Measurements from ENCODE around the gene KHDC3L.

Gene KHDC3L

DNA sequence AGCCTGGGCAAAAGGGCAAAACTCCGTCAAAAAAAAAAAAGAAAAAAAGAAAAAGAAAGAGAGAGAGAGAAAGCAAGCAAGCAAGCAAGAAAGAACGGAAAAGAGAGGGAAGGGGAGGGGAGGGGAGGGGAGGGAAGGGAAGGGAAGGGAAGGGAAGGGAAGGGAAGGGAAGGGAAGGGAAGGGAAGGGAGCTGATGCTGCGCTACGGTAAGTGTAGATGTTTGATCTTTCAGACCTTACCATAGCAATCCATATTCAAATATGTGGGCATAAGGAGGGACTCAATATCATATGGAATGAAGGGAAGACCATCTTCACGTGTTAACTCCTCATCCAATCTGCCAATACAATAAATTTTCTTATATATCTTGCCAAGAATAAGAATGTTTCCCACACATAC is 20.3 kb upstream of the KHDC3L start:
- no peaks in the 10 kb centered on the region for H3K27me3 ChIP-seq
- no peak overlapping the region for H3K4me3 ChIP-seq
- H3K27ac ChIP-seq: no peak overlapping the region
- no peaks in the 10 kb centered on the region for H3K9me3 ChIP-seq (replicated peaks in 1 of 11)
- no peak overlapping the region for H3K9ac ChIP-seq
- H3K36me3 ChIP-seq: no peaks in the 10 kb centered on the region
- H4K20me1 ChIP-seq: no peaks in the 10 kb centered on the region
- H3K4me2 ChIP-seq: no peak overlapping the region
- H3K4me1 ChIP-seq: peaks cover 0 to 4% (median 0%) of the 10 kb centered on the region in 10 experiments; a peak in 1 of 20 replicates
- no peak for TF ChIP-seq Cebpa-rat (IDR thresholded peaks at IDR 0.05)

GRCh38 chr6:73343164-73343563 is 19.3 kb upstream of the KHDC3L start:
- TF ChIP-seq Cebpa-rat (IDR thresholded peaks at IDR 0.05): no peak
- Histone ChIP-seq H3K27me3 (no peaks in the 10 kb centered on the region), H3K9ac (no peak overlapping the region), H3K4me1 (peaks cover 0 to 4% (median 0%) of the 10 kb centered on the region in 10 experiments; a peak in 1 of 20 replicates), H3K4me2 (no peak overlapping the region), H3K36me3 (no peaks in the 10 kb centered on the region), H3K4me3 (no peak overlapping the region), H3K27ac (no peak overlapping the region), H3K9me3 (replicated peaks in 1 of 11) (0 out of 22 replicates have a peak, but pooled peaks cover 0 to under 1% (median 0%) of the 10 kb centered on the region in 11 experiments), H4K20me1 (no peaks in the 10 kb centered on the region)

GRCh38 chr6:73348550-73349204 is 13.8 kb upstream of the KHDC3L start:
- H3K4me3 ChIP-seq: no peak overlapping the region
- H3K4me2 ChIP-seq: no peak overlapping the region
- peaks cover 0 to 5% (median 0%) of the 10 kb centered on the region in 11 experiments; a peak in 2 of 22 replicates for H3K27me3 ChIP-seq
- no peak for TF ChIP-seq Cebpa-rat (IDR thresholded peaks at IDR 0.05)
- peaks cover 3 to 13% (median 8%) of the 10 kb centered on the region in 11 experiments; a peak in 21 of 22 replicates for H3K9me3 ChIP-seq (replicated peaks in 1 of 11)
- H3K9ac ChIP-seq: no peak overlapping the region
- no peaks in the 10 kb centered on the region for H3K36me3 ChIP-seq
- no peaks in the 10 kb centered on the region for H4K20me1 ChIP-seq
- no peak overlapping the region for H3K27ac ChIP-seq
- H3K4me1 ChIP-seq: no peaks in the 10 kb centered on the region

DNA sequence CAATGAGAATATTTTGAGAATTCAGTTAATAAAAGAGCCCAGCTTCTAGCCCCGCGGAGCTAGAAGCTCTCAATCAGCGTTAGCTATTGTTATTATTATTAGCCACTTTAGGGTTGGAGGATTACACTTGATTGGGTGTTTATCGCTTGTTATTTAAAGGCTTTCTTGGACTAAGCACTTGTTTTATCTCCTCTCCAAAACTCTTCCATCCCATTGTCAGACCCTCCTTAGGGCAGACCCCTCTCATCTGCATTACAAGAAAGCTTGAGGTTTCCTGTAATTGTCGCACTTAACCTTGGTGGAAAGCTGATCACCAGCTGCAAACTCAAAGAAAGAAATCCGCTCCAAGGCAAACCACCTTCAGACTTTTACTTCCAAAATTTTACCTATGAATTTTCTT is 13.1 kb upstream of the KHDC3L start:
- no peak overlapping the region for H3K27ac ChIP-seq
- no peak for TF ChIP-seq Cebpa-rat (IDR thresholded peaks at IDR 0.05)

DNA sequence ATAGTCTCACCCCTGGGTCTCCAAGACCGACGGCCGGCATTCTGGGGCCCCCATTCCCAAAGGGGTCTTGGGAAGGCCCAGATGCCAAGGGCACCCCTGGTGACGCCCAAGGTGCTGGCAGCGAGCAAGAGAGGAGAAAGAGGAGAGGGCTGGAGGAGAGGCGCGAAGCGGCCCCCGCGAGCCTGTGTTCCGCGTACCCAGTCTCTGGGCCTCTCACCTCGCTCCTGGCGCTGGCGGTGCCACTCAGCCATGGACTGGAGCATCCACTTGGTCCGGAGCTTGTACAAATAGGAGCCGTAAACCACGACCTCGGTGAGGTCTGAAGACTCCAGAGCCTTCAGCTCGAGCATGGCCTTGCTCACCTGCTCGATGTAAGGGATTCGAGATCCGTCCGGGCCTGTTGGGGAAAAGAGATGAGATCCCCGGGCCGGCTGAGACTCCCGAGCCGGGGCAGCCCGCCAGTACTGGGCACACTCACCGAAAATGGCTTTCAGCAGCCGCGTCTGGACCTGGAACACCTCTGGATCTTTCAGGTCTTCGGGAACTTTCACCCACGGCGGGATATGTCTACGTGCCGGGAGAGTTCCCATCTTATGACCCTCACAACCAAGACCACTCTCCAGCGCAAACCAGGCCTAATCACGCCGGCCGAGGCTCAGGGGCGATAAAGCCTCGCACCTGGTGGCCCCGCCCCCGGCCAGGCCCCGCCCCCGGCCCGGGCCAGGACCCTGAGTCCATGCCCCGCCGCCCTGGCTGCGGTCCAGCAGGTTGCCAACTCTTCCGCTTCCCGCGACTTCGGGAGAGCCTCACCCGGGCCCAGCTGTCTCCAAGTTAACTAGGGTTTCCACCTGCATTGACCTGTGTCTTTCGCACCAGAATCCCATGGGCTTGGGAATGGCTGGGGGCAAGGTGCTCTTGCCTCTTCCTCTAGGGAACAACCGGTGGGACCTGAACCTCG is 8.5 kb upstream of the KHDC3L start, which contains the start of gene DPPA5:
Gene DPPA5 (minus strand): TSS at position 641 of the 958 bp plus-strand sequence. CDS start 51 bp downstream, at position 590.
- Histone ChIP-seq H3K9me3 (replicated peaks in 1 of 11) (peaks cover 5 to 17% (median 11%) of the 10 kb centered on the region in 11 experiments; a peak in 20 of 22 replicates), H3K9ac (no peak within 1 kb of the TSS), H3K27me3 (peaks cover 0 to 5% (median 0%) of the 10 kb centered on the region in 11 experiments; a peak in 2 of 22 replicates), H3K27ac (no peak within 1 kb of the TSS), H3K36me3 (no peaks in the 10 kb centered on the region), H3K4me3 (no peak within 1 kb of the TSS), H3K4me2 (no peak within 1 kb of the TSS), H4K20me1 (no peaks in the 10 kb centered on the region), H3K4me1 (no peaks in the 10 kb centered on the region)
- TF ChIP-seq Cebpa-rat (IDR thresholded peaks at IDR 0.05): no peak

More for the DNA sequence above, 13.1 kb upstream of the KHDC3L start:
- Histone ChIP-seq H3K36me3 (no peaks in the 10 kb centered on the region), H3K4me1 (no peaks in the 10 kb centered on the region), H4K20me1 (no peaks in the 10 kb centered on the region), H3K27me3 (peaks cover 0 to 5% (median 0%) of the 10 kb centered on the region in 11 experiments; a peak in 2 of 22 replicates), H3K9me3 (replicated peaks in 1 of 11) (peaks cover 5 to 19% (median 13%) of the 10 kb centered on the region in 11 experiments; a peak in 21 of 22 replicates), H3K9ac (no peak overlapping the region), H3K4me2 (no peak overlapping the region), H3K4me3 (no peak overlapping the region)

DNA sequence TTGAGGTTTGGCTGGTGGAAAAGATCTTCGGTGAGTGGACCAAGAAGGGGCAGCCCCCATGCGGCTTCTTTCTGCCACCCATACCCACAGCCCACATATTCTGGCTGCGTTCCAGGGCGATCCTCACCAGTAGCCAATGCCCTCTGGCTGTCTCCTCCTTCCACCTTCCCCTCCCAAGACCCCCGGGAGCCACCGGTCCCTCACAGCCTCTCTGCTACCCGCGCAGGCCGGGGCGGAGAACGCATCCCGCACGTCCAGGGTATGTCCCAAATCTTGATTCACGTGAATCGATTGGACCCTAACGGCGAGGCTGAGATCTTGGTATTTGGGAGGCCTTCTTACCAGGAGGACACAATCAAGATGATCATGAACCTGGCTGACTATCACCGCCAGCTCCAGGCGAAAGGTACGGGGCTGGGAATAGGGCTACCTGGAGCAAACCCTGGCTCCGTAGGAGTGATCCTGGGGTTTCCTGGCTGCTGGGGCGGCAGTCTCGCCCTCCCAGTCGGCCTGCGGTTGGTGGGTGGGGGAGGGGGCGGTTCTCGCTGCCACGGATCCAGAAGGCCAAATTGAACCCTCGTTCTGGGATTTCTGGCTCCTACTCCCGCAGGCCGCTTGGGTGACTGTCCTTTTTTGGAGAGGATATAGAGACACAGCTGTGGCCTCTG is 545 bp downstream of the KHDC3L start:
- H3K4me2 ChIP-seq: no peak overlapping the region
- no peak overlapping the region for H3K27ac ChIP-seq
- TF ChIP-seq Cebpa-rat (IDR thresholded peaks at IDR 0.05): no peak
- H3K36me3 ChIP-seq: no peaks in the 10 kb centered on the region
- no peaks in the 10 kb centered on the region for H3K27me3 ChIP-seq
- no peak overlapping the region for H3K4me3 ChIP-seq
- no peaks in the 10 kb centered on the region for H3K4me1 ChIP-seq
- H3K9me3 ChIP-seq (replicated peaks in 1 of 11): peaks cover 13 to 26% (median 22%) of the 10 kb centered on the region in 11 experiments; a peak in 21 of 22 replicates
- H4K20me1 ChIP-seq: no peaks in the 10 kb centered on the region
- no peak overlapping the region for H3K9ac ChIP-seq

DNA sequence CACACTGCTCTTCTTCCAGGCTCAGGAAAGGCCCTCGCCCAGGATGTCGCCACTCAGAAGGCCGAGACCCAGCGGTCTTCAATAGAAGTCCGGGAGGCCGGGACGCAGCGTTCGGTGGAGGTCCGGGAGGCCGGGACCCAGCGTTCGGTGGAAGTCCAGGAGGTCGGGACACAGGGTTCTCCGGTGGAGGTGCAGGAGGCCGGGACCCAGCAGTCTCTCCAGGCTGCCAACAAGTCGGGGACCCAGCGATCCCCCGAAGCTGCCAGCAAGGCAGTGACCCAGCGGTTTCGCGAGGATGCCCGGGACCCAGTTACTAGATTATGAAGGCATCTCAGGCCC is 1.0 kb downstream of the KHDC3L start:
- Histone ChIP-seq H3K4me1 (no peaks in the 10 kb centered on the region), H3K4me2 (no peak overlapping the region), H3K4me3 (no peak overlapping the region), H4K20me1 (no peaks in the 10 kb centered on the region), H3K36me3 (no peaks in the 10 kb centered on the region), H3K27me3 (no peaks in the 10 kb centered on the region), H3K9ac (no peak overlapping the region), H3K9me3 (replicated peaks in 1 of 11) (peaks cover 13 to 26% (median 22%) of the 10 kb centered on the region in 11 experiments; a peak in 21 of 22 replicates), H3K27ac (no peak overlapping the region)
- TF ChIP-seq Cebpa-rat (IDR thresholded peaks at IDR 0.05): no peak

DNA sequence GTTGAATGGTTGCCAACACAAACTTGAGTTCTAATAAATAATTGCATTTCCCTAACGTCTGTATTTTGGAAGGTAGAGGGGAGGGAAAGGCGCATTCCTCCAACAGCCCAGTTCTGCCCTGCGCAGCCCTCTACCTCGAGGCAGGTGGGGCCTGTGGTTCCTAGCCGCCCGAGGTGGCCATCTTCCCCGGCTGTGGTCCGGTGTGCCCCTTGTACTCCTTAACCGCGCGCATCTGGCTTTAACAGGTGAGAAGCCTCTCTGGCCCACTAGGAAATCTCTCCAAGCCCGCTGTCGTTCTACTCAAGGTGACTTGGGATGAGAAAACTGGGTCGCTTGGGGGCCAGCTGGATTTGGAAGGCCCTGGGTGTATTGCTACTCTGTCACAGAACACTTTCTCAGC is 1.7 kb downstream of the KHDC3L start:
- H3K36me3 ChIP-seq: no peaks in the 10 kb centered on the region
- peaks cover 13 to 28% (median 23%) of the 10 kb centered on the region in 11 experiments; a peak in 21 of 22 replicates for H3K9me3 ChIP-seq (replicated peaks in 1 of 11)
- H3K4me1 ChIP-seq: no peaks in the 10 kb centered on the region
- no peaks in the 10 kb centered on the region for H3K27me3 ChIP-seq
- TF ChIP-seq Cebpa-rat (IDR thresholded peaks at IDR 0.05): no peak
- H3K27ac ChIP-seq: no peak overlapping the region
- H3K4me3 ChIP-seq: no peak overlapping the region
- no peak overlapping the region for H3K9ac ChIP-seq
- H4K20me1 ChIP-seq: no peaks in the 10 kb centered on the region
- no peak overlapping the region for H3K4me2 ChIP-seq

DNA sequence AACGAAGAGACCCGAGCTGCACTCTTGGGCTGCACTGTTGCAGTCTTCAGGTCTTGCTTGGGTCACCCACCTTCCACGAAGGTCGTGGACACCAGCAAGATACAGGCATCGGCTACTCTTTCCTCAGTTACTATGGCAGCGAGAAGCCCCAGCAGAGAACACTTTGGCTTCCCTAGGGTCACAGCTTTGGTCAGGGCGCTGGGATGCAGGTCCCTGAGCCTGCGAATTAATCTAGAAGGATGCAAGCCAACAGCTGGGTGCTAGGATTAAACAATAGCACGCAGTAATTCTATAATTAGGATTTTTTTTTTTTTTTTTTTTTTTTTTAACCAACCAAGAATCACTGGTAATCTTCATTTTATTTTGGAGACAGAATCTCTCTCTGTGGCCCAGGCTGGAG is 2.1 kb downstream of the KHDC3L start:
- Histone ChIP-seq H3K9ac (no peak overlapping the region), H3K4me2 (no peak overlapping the region), H3K4me3 (no peak overlapping the region), H3K27ac (no peak overlapping the region), H3K27me3 (no peaks in the 10 kb centered on the region), H4K20me1 (no peaks in the 10 kb centered on the region), H3K9me3 (replicated peaks in 1 of 11) (peaks cover 13 to 32% (median 25%) of the 10 kb centered on the region in 11 experiments; a peak in 21 of 22 replicates), H3K4me1 (no peaks in the 10 kb centered on the region), H3K36me3 (no peaks in the 10 kb centered on the region)
- TF ChIP-seq Cebpa-rat (IDR thresholded peaks at IDR 0.05): no peak
